H1 (cell line): ENCODE data around the gene LYL1. TPM values are rescaled to one million over a fixed set of nuclear protein-coding genes. Genes with fewer than 3 reads are reported as not detected.

Experiments used
- CTCF ChIA-PET: fragments of 300-600 bp; sonication (Branson Sonifier 250); formaldehyde crosslinking; loops from one replicate; lab custom pipeline; 2021; ENCODE audit not compliant: partially characterized antibody; lab: Charles Lee
- POLR2A ChIA-PET: fragments of 300-600 bp; sonication (Branson Sonifier 250); formaldehyde crosslinking; loops from one replicate; lab custom pipeline; 2021; ENCODE audit warnings: inconsistent platforms; ENCODE audit not compliant: partially characterized antibody; lab: Charles Lee
- DNase-seq, 2 experiments: peaks; one replicate each; pipeline versions ENCODE4 v3.0.0 to v3.0.0-alpha.2; 2010 to 2022; ENCODE audit warnings: low spot score in 2 of 2, low read depth in 1 of 2, mixed read lengths in 1 of 2
- FAIRE-seq: peaks from 2 replicates; lab custom pipeline; 2011; peaks lifted over from hg19 to GRCh38; lab: Jason Lieb, UNC
- H2AFZ ChIP-seq: 2 replicates; pipeline ENCODE4 v1.8.1; 2012; ENCODE audit warnings: low read length, inconsistent platforms
- H2AK5ac ChIP-seq: 2 replicates; pipeline ENCODE4 v1.6.1; 2013; ENCODE audit warnings: low read depth, low read length
- H2BK120ac ChIP-seq: replicated peaks from 2 replicates; pipeline ENCODE3; 2013; ENCODE audit warnings: low read depth, low read length, inconsistent platforms
- H2BK12ac ChIP-seq: 2 replicates; pipeline ENCODE4 v1.6.1; 2013; ENCODE audit warnings: low read depth, low read length
- H2BK15ac ChIP-seq: 2 replicates; pipeline ENCODE4 v1.6.1; 2013; ENCODE audit warnings: low read length
- H2BK20ac ChIP-seq: 2 replicates; pipeline ENCODE4 v1.6.1; 2013; ENCODE audit warnings: low read length
- H2BK5ac ChIP-seq: 2 replicates; pipeline ENCODE4 v1.6.1; 2013; ENCODE audit warnings: low read depth, low read length
- H3K14ac ChIP-seq: 2 replicates; pipeline ENCODE4 v1.6.1; 2013; ENCODE audit warnings: inconsistent platforms; ENCODE audit not compliant: insufficient read length
- H3K18ac ChIP-seq: 2 replicates; pipeline ENCODE4 v1.6.1; 2013; ENCODE audit warnings: low read length; ENCODE audit errors: extremely low read depth
- H3K23ac ChIP-seq: 2 replicates; pipeline ENCODE4 v1.6.1; 2013; ENCODE audit warnings: inconsistent platforms; ENCODE audit not compliant: insufficient read length
- H3K23me2 ChIP-seq: 2 replicates; pipeline ENCODE4 v1.6.1; 2013; ENCODE audit warnings: low read depth, low read length
- H3K27ac ChIP-seq: 2 replicates; pipeline ENCODE4 v1.6.1; 2011; ENCODE audit warnings: low read depth, low read length, inconsistent platforms
- H3K27me3 ChIP-seq, 4 experiments: replicated peaks in 1 of 4; 1 replicate in 1 of 4; 2 replicates in 3 of 4; pipeline versions ENCODE4 v1.6.1 to v1.8.1; 2011 to 2013; ENCODE audit warnings: low read length in 3 of 4, mild to moderate bottlenecking in 3 of 4, inconsistent platforms in 2 of 4, mixed read lengths in 2 of 4, moderate library complexity in 1 of 4; ENCODE audit not compliant: control insufficient read depth in 3 of 4, insufficient read depth in 3 of 4; ENCODE audit errors: extremely low read depth in 1 of 4
- H3K36me3 ChIP-seq, 4 experiments: 2 replicates each; pipeline versions ENCODE4 v1.6.1 to v1.8.1; 2011 to 2013; ENCODE audit warnings: mild to moderate bottlenecking in 4 of 4, low read length in 3 of 4, moderate library complexity in 2 of 4, control low read depth in 1 of 4, inconsistent platforms in 1 of 4; ENCODE audit not compliant: insufficient read depth in 4 of 4, control insufficient read depth in 2 of 4
- H3K4ac ChIP-seq: replicated peaks from 2 replicates; pipeline ENCODE3; 2013; ENCODE audit warnings: low read length, low read depth, mixed read lengths, inconsistent platforms; ENCODE audit not compliant: insufficient read length
- H3K4me1 ChIP-seq, 4 experiments: replicated peaks in 1 of 4; 1 replicate in 1 of 4; 2 replicates in 3 of 4; pipeline versions ENCODE4 v1.6.1 to v1.8.1; 2011 to 2013; ENCODE audit warnings: low read length in 3 of 4, inconsistent platforms in 2 of 4, mixed read lengths in 1 of 4; ENCODE audit not compliant: insufficient read depth in 4 of 4, control insufficient read depth in 3 of 4
- H3K4me2 ChIP-seq, 2 experiments: 2 replicates each; pipeline versions ENCODE4 v1.6.1 to v1.8.1; 2011 to 2013; ENCODE audit warnings: low read depth in 2 of 2, low read length in 2 of 2, control low read depth in 1 of 2, inconsistent platforms in 1 of 2, mild to moderate bottlenecking in 1 of 2; ENCODE audit not compliant: insufficient read depth in 1 of 2
- H3K4me3 ChIP-seq, 4 experiments: fragments of 200-600, 300-600 bp in 1 of 4; sonication (generic), shearing (Covaris generic), sonication (Bioruptor Twin) in 1 of 4; 2 replicates each; pipeline versions ENCODE4 v1.5.1 to v1.8.1; 2011 to 2016; ENCODE audit warnings: low read length in 4 of 4, low read depth in 3 of 4, control low read depth in 2 of 4, inconsistent platforms in 2 of 4, mild to moderate bottlenecking in 2 of 4, mixed read lengths in 1 of 4, moderate library complexity in 1 of 4; ENCODE audit not compliant: insufficient read depth in 2 of 4; ENCODE audit errors: extremely low read depth in 1 of 4
- H3K56ac ChIP-seq: replicated peaks from 2 replicates; pipeline ENCODE3; 2013; ENCODE audit warnings: low read depth, mild to moderate bottlenecking, mixed read lengths, low read length, inconsistent platforms; ENCODE audit not compliant: insufficient read length
- H3K79me1 ChIP-seq: 2 replicates; pipeline ENCODE4 v1.6.1; 2013; ENCODE audit warnings: low read depth, low read length, control low read depth
- H3K79me2 ChIP-seq, 2 experiments: 2 replicates each; pipeline versions ENCODE4 v1.6.1 to v1.8.1; 2012 to 2013; ENCODE audit warnings: low read length in 2 of 2, mild to moderate bottlenecking in 2 of 2, inconsistent platforms in 1 of 2; ENCODE audit not compliant: insufficient read depth in 2 of 2, control insufficient read depth in 1 of 2
- H3K9ac ChIP-seq, 4 experiments: replicated peaks in 1 of 4; 1 replicate in 1 of 4; 2 replicates in 3 of 4; pipeline versions ENCODE4 v1.6.1 to v1.8.1; 2011 to 2013; ENCODE audit warnings: low read depth in 3 of 4, low read length in 3 of 4, control low read depth in 2 of 4, mild to moderate bottlenecking in 2 of 4, moderate library complexity in 2 of 4, inconsistent platforms in 1 of 4; ENCODE audit errors: extremely low read depth in 1 of 4
- H3K9me3 ChIP-seq, 2 experiments: 2 replicates each; pipeline versions ENCODE4 v1.6.1 to v1.8.1; 2012 to 2013; ENCODE audit warnings: mild to moderate bottlenecking in 2 of 2, moderate library complexity in 2 of 2, control low read depth in 1 of 2, inconsistent platforms in 1 of 2, low read depth in 1 of 2, low read length in 1 of 2, mixed read lengths in 1 of 2; ENCODE audit not compliant: insufficient read depth in 2 of 2
- H4K20me1 ChIP-seq, 2 experiments: replicated peaks in 1 of 2; 2 replicates each; pipeline versions ENCODE3 to v1.8.1; 2011 to 2013; ENCODE audit warnings: inconsistent platforms in 2 of 2, low read length in 2 of 2, mild to moderate bottlenecking in 1 of 2; ENCODE audit not compliant: insufficient read depth in 2 of 2, control insufficient read depth in 1 of 2
- H4K5ac ChIP-seq: 2 replicates; pipeline ENCODE4 v1.6.1; 2013; ENCODE audit warnings: low read length, low read depth, mixed read lengths, inconsistent platforms; ENCODE audit not compliant: insufficient read length
- H4K8ac ChIP-seq: 2 replicates; pipeline ENCODE4 v1.8.0; 2013; ENCODE audit warnings: mild to moderate bottlenecking, moderate library complexity, low read length, inconsistent platforms; ENCODE audit not compliant: insufficient read depth; ENCODE audit errors: extremely low read depth
- H4K91ac ChIP-seq: replicated peaks from 2 replicates; pipeline ENCODE3; 2013; ENCODE audit warnings: low read length, mixed read lengths, inconsistent platforms; ENCODE audit not compliant: insufficient read length
- FOSL1 ChIP-seq: IDR thresholded peaks from 2 replicates; pipeline ENCODE4 v1.6.1; 2011; ENCODE audit warnings: mild to moderate bottlenecking, low read depth, low read length, moderate library complexity; ENCODE audit not compliant: insufficient read depth
- MAFK ChIP-seq: IDR thresholded peaks from 2 replicates; pipeline ENCODE4 v1.6.1; 2012; ENCODE audit warnings: low read depth, mild to moderate bottlenecking, improper control_type of control experiment, low read length
- PHF8 ChIP-seq: fragments of 200-600 bp; sonication (generic); conservative IDR thresholded peaks from 2 replicates; pipeline ENCODE4 v1.7.1; 2012; ENCODE audit warnings: low read depth, mild to moderate bottlenecking, inconsistent platforms, low read length, moderate library complexity
- TEAD4 ChIP-seq: IDR thresholded peaks from 2 replicates; pipeline ENCODE4 v1.6.1; 2012; ENCODE audit warnings: low read depth, low read length, inconsistent platforms, mixed read lengths
- YY1 ChIP-seq: IDR thresholded peaks from 2 replicates; pipeline ENCODE4 v1.6.1; 2011; ENCODE audit warnings: low read depth, mild to moderate bottlenecking, low read length
- WGBS, 2 experiments: shearing (Covaris generic) in 1 of 2; methylation state at CpG; one replicate each; pipeline versions ENCODE4 v1.1.6 to v1.1.7; 2013 to 2015; ENCODE audit warnings: low lambda C conversion rate in 2 of 2, mixed read lengths in 2 of 2, inconsistent platforms in 1 of 2, low coverage in 1 of 2, missing lambda C conversion rate in 1 of 2; ENCODE audit not compliant: insufficient replicate concordance in 2 of 2, insufficient coverage in 1 of 2, insufficient read length in 1 of 2; ENCODE audit errors: extremely low coverage in 1 of 2, missing lambda C conversion rate in 1 of 2; 5-methylcytosine and 5-hydroxymethylcytosine counted together
- polyA plus RNA-seq, 7 experiments: library from polyadenylated mRNA; depleted of rRNA in 3 of 7; stranded (reverse) in 5 of 7; unstranded in 2 of 7; fragments of >200 nt in 5 of 7; fragments of 200-250 nt in 2 of 7; gene quantifications; 1 replicate in 5 of 7; 2 replicates in 1 of 7; 4 replicates in 1 of 7; pipeline versions ENCODE4 v1.2.1 to v1.2.3, GENCODE V29; 2011 to 2013; ENCODE audit warnings: missing spikeins in 2 of 7, mixed read lengths in 2 of 7
- total RNA-seq: library from RNA; stranded (reverse); fragmentation: NEBNext Ultra II Directional; extraction: Animal tissue kit (Norgen Biotek cat#: 25700); gene quantifications from 2 replicates; pipeline ENCODE4 v1.2.1, GENCODE V29; 2021

LYL1 gene
- total and polyA plus RNA-seq, 2 of the 8 experiments (the other 6 are each of a cell fraction or from before 2014, with no cell fraction given) = 0.58 to 0.76 TPM

- no peaks in the 10 kb centered on the region for H3K23me2 ChIP-seq
Measured at GRCh38 chr19:13070425-13071140, 32.1 kb downstream of the LYL1 start.

More at GRCh38 chr19:13070425-13071140, 32.1 kb downstream of the LYL1 start:
- H3K23ac ChIP-seq = no peak overlapping the region
- no peak overlapping the region for H3K4ac ChIP-seq
- H3K56ac ChIP-seq = no peak overlapping the region
- no peak overlapping the region for H2BK5ac ChIP-seq
- 0 out of 2 replicates have a peak overlapping the region, but pooled peaks have one; percentile 33 for H2BK12ac ChIP-seq
- no peak overlapping the region for H2BK20ac ChIP-seq
- H3K4me1 ChIP-seq = no peaks in the 10 kb centered on the region; a peak in 1 of 7 replicates
- no peaks in the 10 kb centered on the region for H3K9me3 ChIP-seq
- H2AK5ac ChIP-seq = no peak overlapping the region
- FAIRE-seq = no peak
- POLR2A ChIA-PET = interaction anchor here (1.5 kb wide), 1 partner anchor 9 kb away, joined by 5 read pairs; no protein-coding TSS in a partner anchor
- no peak overlapping the region for H3K9ac ChIP-seq
- H3K18ac ChIP-seq = no peak overlapping the region; the same call in 1 of the 2 replicates
- H3K27ac ChIP-seq = no peak overlapping the region
- H3K27me3 ChIP-seq = peaks cover 0 to 5% (median 4%) of the 10 kb centered on the region in 4 experiments; a peak in 5 of 7 replicates
- no peaks in the 10 kb centered on the region for H3K36me3 ChIP-seq
- no peak overlapping the region for H4K5ac ChIP-seq
- no peak overlapping the region for H3K4me3 ChIP-seq
- 93% methylated on average over 32 of the region's 32 CpGs; no CpG with 5 or more reads in 1 of the 2 experiments for WGBS, 2 experiments
- no peaks in the 10 kb centered on the region for H3K79me1 ChIP-seq
- H3K79me2 ChIP-seq = no peaks in the 10 kb centered on the region
- no peak overlapping the region for H2BK120ac ChIP-seq
- H3K14ac ChIP-seq = no peak overlapping the region
- DNase-seq = no peak
- 0 out of 2 replicates have a peak overlapping the region, but pooled peaks have one; percentile 46 for H2BK15ac ChIP-seq
- no peak overlapping the region for H2AFZ ChIP-seq
- H4K91ac ChIP-seq = no peak overlapping the region
- peak overlapping the region; percentile 71; the same call in 1 of the 2 replicates for H4K8ac ChIP-seq
- H3K4me2 ChIP-seq = no peak overlapping the region
- CTCF ChIA-PET = interaction anchor here (0.6 to 48.8 kb wide), 13 partner anchors 8 to 105 kb away, joined by 3 to 1145 read pairs (median 7); no protein-coding TSS in a partner anchor
- TF ChIP-seq MAFK (no peak), PHF8 (no peak), YY1 (peak; percentile 95), TEAD4 (peak; percentile 45; the same call in 1 of the 2 replicates), FOSL1 (no peak)
- TF ChIP-seq, all 59 proteins: peak for 2
- no peaks in the 10 kb centered on the region for H4K20me1 ChIP-seq
